B cell (primary cell): ENCODE results near the gene HLA-F. TPM values are rescaled to one million over a fixed set of nuclear protein-coding genes. Genes with fewer than 3 reads are reported as not detected.

ENCODE experiments used
- ATAC-seq: fragments of 200-7000 bp; cut with Tn5 transposase; one replicate; pipeline ENCODE4 v1.10.0; 2021; ENCODE audit warnings: low read depth, mild to moderate bottlenecking, moderate number of reproducible peaks, moderate library complexity
- CTCF ChIA-PET: fragments of 350-600 bp; sonication (Branson Sonifier 250); formaldehyde crosslinking; loops from one replicate; lab custom pipeline; 2021; ENCODE audit warnings: antibody characterized with exemption, inconsistent platforms; lab: Charles Lee
- POLR2A ChIA-PET: fragments of 350-600 bp; sonication (Branson Sonifier 250); formaldehyde crosslinking; loops from one replicate; lab custom pipeline; 2021; ENCODE audit warnings: antibody characterized with exemption; lab: Charles Lee
- DNase-seq: peaks from one replicate; pipeline ENCODE4 v3.0.0; 2013
- H2AFZ ChIP-seq: 2 replicates; pipeline ENCODE4 v1.6.1; 2012; ENCODE audit warnings: mild to moderate bottlenecking, low read depth, low read length; ENCODE audit not compliant: insufficient read depth, poor library complexity, severe bottlenecking
- H3K27ac ChIP-seq, 2 donors: 1 replicate in 1 of 2; 2 replicates in 1 of 2; pipeline ENCODE4 v1.5.1; 2012 to 2013; ENCODE audit warnings: low read length in 2 of 2, mild to moderate bottlenecking in 2 of 2, moderate library complexity in 1 of 2
- H3K27me3 ChIP-seq, 4 experiments: fragments of 200-600 bp in 1 of 4; sonication (generic) in 1 of 4; replicated peaks in 1 of 4; 1 replicate in 2 of 4; 2 replicates in 2 of 4; pipeline versions ENCODE4 v1.6.1 to v1.7.0; 2013 to 2016; ENCODE audit warnings: low read length in 3 of 4, mild to moderate bottlenecking in 2 of 4, mixed read lengths in 1 of 4, moderate library complexity in 1 of 4; ENCODE audit not compliant: insufficient read depth in 4 of 4, control insufficient read depth in 3 of 4; ENCODE audit errors: control extremely low read depth in 1 of 4
- H3K36me3 ChIP-seq, 2 experiments: replicated peaks in 1 of 2; 1 replicate in 1 of 2; 2 replicates in 1 of 2; pipeline versions ENCODE4 v1.6.1 to v1.7.1; 2013; ENCODE audit warnings: low read length in 1 of 2; ENCODE audit not compliant: insufficient read depth in 2 of 2, control insufficient read depth in 1 of 2; ENCODE audit errors: control extremely low read depth in 1 of 2, extremely low read depth in 1 of 2
- H3K4me1 ChIP-seq, 2 donors: fragments of 200-600 bp in 1 of 2; sonication (generic) in 1 of 2; 1 replicate in 1 of 2; 2 replicates in 1 of 2; pipeline versions ENCODE4 v1.5.1 to v1.6.1; 2013 to 2017; ENCODE audit warnings: low read length in 2 of 2; ENCODE audit not compliant: control insufficient read depth in 2 of 2, insufficient read depth in 2 of 2
- H3K4me2 ChIP-seq: replicated peaks from 2 replicates; pipeline ENCODE3; 2012; ENCODE audit warnings: mild to moderate bottlenecking, low read depth, low read length; ENCODE audit not compliant: poor library complexity, severe bottlenecking
- H3K4me3 ChIP-seq, 5 experiments: fragments of 200-600 bp in 1 of 5; sonication (generic) in 1 of 5; 1 replicate in 3 of 5; 2 replicates in 2 of 5; pipeline versions ENCODE4 v1.5.1 to v1.7.0; 2011 to 2016; ENCODE audit warnings: low read length in 4 of 5, mild to moderate bottlenecking in 4 of 5, low read depth in 2 of 5, control low read depth in 1 of 5, moderate library complexity in 1 of 5; ENCODE audit not compliant: insufficient read depth in 1 of 5; ENCODE audit errors: control extremely low read depth in 1 of 5, extremely low read depth in 1 of 5
- H3K79me2 ChIP-seq: fragments of 200-600 bp; sonication (generic); one replicate; pipeline ENCODE4 v1.6.0; 2016; ENCODE audit warnings: low read length; ENCODE audit not compliant: control insufficient read depth, insufficient read depth
- H3K9ac ChIP-seq: fragments of 200-600 bp; sonication (generic); 2 replicates; pipeline ENCODE4 v1.6.1; 2017; ENCODE audit warnings: mild to moderate bottlenecking, low read length, moderate library complexity
- H3K9me3 ChIP-seq, 3 donors: one replicate each; pipeline versions ENCODE4 v1.6.1 to v1.7.1; 2013; ENCODE audit warnings: low read length in 2 of 3; ENCODE audit not compliant: control insufficient read depth in 2 of 3, insufficient read depth in 1 of 3; ENCODE audit errors: control extremely low read depth in 1 of 3
- H4K20me1 ChIP-seq: 2 replicates; pipeline ENCODE4 v1.6.0; 2012; ENCODE audit warnings: mild to moderate bottlenecking, low read length; ENCODE audit not compliant: insufficient read depth, control insufficient read depth, poor library complexity, severe bottlenecking
- H3K27ac Mint-ChIP-seq: one replicate; pipeline ENCODE4 v1.8.0; 2021; ENCODE audit warnings: mixed read lengths
- H3K27me3 Mint-ChIP-seq: one replicate; pipeline ENCODE4 v1.8.0; 2021; ENCODE audit warnings: mixed read lengths
- H3K4me1 Mint-ChIP-seq: one replicate; pipeline ENCODE4 v1.8.0; 2021; ENCODE audit warnings: mixed read lengths
- H3K4me3 Mint-ChIP-seq: one replicate; pipeline ENCODE4 v1.8.0; 2021; ENCODE audit warnings: mixed read lengths
- H3K9me3 Mint-ChIP-seq: one replicate; pipeline ENCODE4 v1.8.0; 2022; ENCODE audit warnings: mixed read lengths; ENCODE audit not compliant: insufficient read depth
- CTCF ChIP-seq: fragments of 200-600 bp; IDR thresholded peaks from one replicate; pipeline ENCODE4 v1.8.0; 2022; ENCODE audit warnings: antibody characterized with exemption, mild to moderate bottlenecking
- EZH2 ChIP-seq: IDR thresholded peaks from 2 replicates; pipeline ENCODE4 v1.6.1; 2012; ENCODE audit warnings: borderline replicate concordance, low read depth, mild to moderate bottlenecking, moderate library complexity, low read length; ENCODE audit not compliant: insufficient read depth, poor library complexity, severe bottlenecking
- WGBS: methylation state at CpG from one replicate; pipeline ENCODE4 v1.1.5; 2013; ENCODE audit warnings: missing lambda C conversion rate; ENCODE audit not compliant: insufficient coverage; 5-methylcytosine and 5-hydroxymethylcytosine counted together
- intact Hi-C: fragments of 100-400 bp; cut with micrococcal nuclease; formaldehyde crosslinking; loops from one replicate; pipeline ENCODE4 v1.10.0; 2022
- polyA plus RNA-seq: library from polyadenylated mRNA; depleted of rRNA; stranded (reverse); fragments of >200 nt; gene quantifications from 2 replicates; pipeline ENCODE4 v1.2.3, GENCODE V29; 2012
- total RNA-seq, 2 donors: library from RNA; stranded (reverse); fragments of 120-200 nt in 1 of 2; gene quantifications; 1 replicate in 1 of 2; 2 replicates in 1 of 2; pipeline versions ENCODE4 v1.2.3 to v1.2.4, GENCODE V29; 2013 to 2022

Gene HLA-F
- total and polyA plus RNA-seq, 2 donors (not counting 1 experiment from before 2014, with no cell fraction given) = 895 to 1,409 TPM

GRCh38 chr6:29752451-29753308 is 29.4 kb downstream of the HLA-F start:
- no peaks in the 10 kb centered on the region for H3K9me3 Mint-ChIP-seq
- intact Hi-C loops = loop anchor here (1.0 to 5.0 kb wide), 6 partner anchors 14 to 314 kb away; partner anchors contain the start of gene PPP1R11
- Histone ChIP-seq H3K27ac (peak overlapping the region; percentile 76 to 83), H4K20me1 (peaks cover 4% of the 10 kb centered on the region), H2AFZ (peak overlapping the region; percentile 97), H3K36me3 (peaks cover 0 to 6% of the 10 kb centered on the region in 2 experiments), H3K9me3 (no peaks in the 10 kb centered on the region), H3K79me2 (peaks cover 19% of the 10 kb centered on the region), H3K9ac (peak overlapping the region; percentile 86), H3K4me2 (peak overlapping the region; percentile 96), H3K27me3 (no peaks in the 10 kb centered on the region), H3K4me3 (peak overlapping the region; percentile 57 to 94 (median 84)), H3K4me1 (peaks cover 22 to 29% of the 10 kb centered on the region in 2 donors)
- H3K27me3 Mint-ChIP-seq = no peaks in the 10 kb centered on the region
- ATAC-seq (peak; percentile 63), DNase-seq (peak; percentile 91)
- H3K27ac Mint-ChIP-seq = peak overlapping the region; percentile 97
- H3K4me3 Mint-ChIP-seq = peak overlapping the region; percentile 97
- peaks cover 47% of the 10 kb centered on the region for H3K4me1 Mint-ChIP-seq
- CTCF ChIA-PET = interaction anchor here (1.0 to 8.0 kb wide), 12 partner anchors 9 to 103 kb away, joined by 4 to 179 read pairs (median 9); no protein-coding TSS in a partner anchor
- TF ChIP-seq EZH2 (no peak), CTCF (peak; percentile 97)
- WGBS = under 1% methylated on average over 62 of the region's 64 CpGs
- POLR2A ChIA-PET = interaction anchor here (0.6 to 1.3 kb wide), 2 partner anchors 15 to 459 kb away, joined by 3 to 5 read pairs; no protein-coding TSS in a partner anchor
